Calu3 (cell line): Measurements from ENCODE around the gene MYO10. TPM values are rescaled to one million over a fixed set of nuclear protein-coding genes. Genes with fewer than 3 reads are reported as not detected.

Experiments used
- BruUV-seq: library from RNA; stranded (reverse); fragments of 400-500 nt; replicated peaks from 2 replicates; lab custom pipeline; 2021; lab: Mats Ljungman, UMichigan
- CTCF ChIA-PET: fragments of 300-600 bp; sonication (Branson Sonifier 250); formaldehyde crosslinking; loops from one replicate; lab custom pipeline; 2022; ENCODE audit warnings: antibody characterized with exemption; lab: Charles Lee
- DNase-seq: peaks from one replicate; pipeline ENCODE4 v3.0.0; 2022
- H3K27ac Mint-ChIP-seq: one replicate; pipeline ENCODE4 v1.8.0; 2022; ENCODE audit warnings: mixed read lengths; ENCODE audit not compliant: unreplicated experiment
- H3K27me3 Mint-ChIP-seq: one replicate; pipeline ENCODE4 v1.8.0; 2022; ENCODE audit warnings: mixed read lengths; ENCODE audit not compliant: unreplicated experiment
- H3K36me3 Mint-ChIP-seq: one replicate; pipeline ENCODE4 v1.8.0; 2022; ENCODE audit warnings: mild to moderate bottlenecking, moderate library complexity, mixed read lengths; ENCODE audit not compliant: insufficient read depth, unreplicated experiment
- H3K4me1 Mint-ChIP-seq: one replicate; pipeline ENCODE4 v1.8.0; 2022; ENCODE audit warnings: mild to moderate bottlenecking, low read depth, mixed read lengths; ENCODE audit not compliant: unreplicated experiment
- H3K4me3 Mint-ChIP-seq: one replicate; pipeline ENCODE4 v1.8.0; 2022; ENCODE audit warnings: mild to moderate bottlenecking, low read depth, moderate library complexity, mixed read lengths; ENCODE audit not compliant: unreplicated experiment
- H3K9me3 Mint-ChIP-seq: one replicate; pipeline ENCODE4 v1.8.0; 2022; ENCODE audit warnings: low read depth, mixed read lengths; ENCODE audit not compliant: unreplicated experiment
- CTCF ChIP-seq: fragments of 200-600 bp; IDR thresholded peaks from one replicate; pipeline ENCODE4 v1.8.0; 2022; ENCODE audit warnings: antibody characterized with exemption; ENCODE audit not compliant: unreplicated experiment
- intact Hi-C: fragments of 100-400 bp; cut with micrococcal nuclease; formaldehyde crosslinking; loops from one replicate; pipeline ENCODE4 v1.10.0; 2022; ENCODE audit not compliant: unreplicated experiment
- total RNA-seq: library from RNA; stranded (reverse); gene quantifications from 2 replicates; pipeline ENCODE4 v1.2.3, GENCODE V29; 2022

The MYO10 gene
- total RNA-seq, 1 experiment from 2014 or later: 101 TPM

DNA sequence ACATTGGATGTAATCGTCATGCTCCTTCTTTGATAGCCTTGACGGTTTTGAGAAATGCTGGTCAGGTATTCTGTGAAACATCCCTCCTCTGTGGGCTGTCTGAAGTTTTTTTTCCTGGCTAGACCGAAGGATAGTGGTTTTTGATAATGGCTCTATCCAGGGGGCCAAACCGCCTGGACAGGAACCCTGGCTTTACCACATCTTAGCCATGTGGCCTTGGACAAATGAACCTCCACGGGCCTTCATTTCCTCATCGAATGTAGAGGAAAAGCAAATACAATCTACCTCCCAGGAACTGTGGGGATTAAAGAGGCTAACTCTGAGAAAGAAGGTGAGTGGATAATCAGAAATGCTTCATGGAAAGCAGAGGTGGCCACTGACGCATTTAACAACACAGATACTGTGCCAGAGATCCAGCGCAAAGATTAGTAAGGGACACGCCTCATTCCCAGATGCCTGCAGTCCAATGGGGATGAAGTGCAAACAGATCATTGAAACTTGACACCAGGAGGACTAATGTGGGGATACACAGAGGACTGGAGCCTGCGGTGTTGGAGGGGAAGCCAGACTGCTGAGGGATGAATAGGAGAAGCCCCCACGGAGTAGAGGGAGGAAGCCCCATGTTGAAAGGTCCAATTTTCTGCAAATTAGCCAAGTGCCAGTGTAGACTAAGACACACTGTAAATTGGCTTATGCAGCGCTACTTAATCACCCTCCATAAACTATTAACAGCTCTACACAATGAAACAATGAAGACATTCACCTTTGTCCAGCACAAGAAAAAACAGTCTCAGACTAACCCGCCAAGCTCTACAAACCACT lies 41.6 kb downstream of the MYO10 start:
- Mint-ChIP-seq H3K27me3 (no peaks in the 10 kb centered on the region), H3K27ac (peak overlapping the region; percentile 95), H3K9me3 (no peaks in the 10 kb centered on the region), H3K4me1 (peaks cover 79% of the 10 kb centered on the region), H3K4me3 (peak overlapping the region; percentile 63), H3K36me3 (peaks cover 32% of the 10 kb centered on the region)
- intact Hi-C loops: loop anchor here (1.0 to 5.0 kb wide), 4 partner anchors 18 to 295 kb away; no protein-coding TSS in a partner anchor
- DNase-seq: peak; percentile 75
- BruUV-seq: no TSS peak
- no peak for TF ChIP-seq CTCF
- CTCF ChIA-PET: interaction anchor here (0.8 to 1.2 kb wide), 6 partner anchors 9 to 295 kb away, joined by 3 to 6 read pairs (median 4); partner anchors contain the start of gene MYO10

- intact Hi-C loops: loop anchor here (5.0 kb wide), 1 partner anchor 154 kb away; no protein-coding TSS in a partner anchor
- no peak for DNase-seq
- Mint-ChIP-seq H3K4me1 (peaks cover 73% of the 10 kb centered on the region), H3K4me3 (no peak overlapping the region), H3K36me3 (peaks cover 19% of the 10 kb centered on the region), H3K9me3 (no peaks in the 10 kb centered on the region), H3K27me3 (no peaks in the 10 kb centered on the region), H3K27ac (peak overlapping the region; percentile 3)
- TF ChIP-seq CTCF: no peak
- CTCF ChIA-PET: no interaction called here
- no TSS peak for BruUV-seq
Observed at GRCh38 chr5:16891033-16891432, 45.1 kb downstream of the MYO10 start.

DNA sequence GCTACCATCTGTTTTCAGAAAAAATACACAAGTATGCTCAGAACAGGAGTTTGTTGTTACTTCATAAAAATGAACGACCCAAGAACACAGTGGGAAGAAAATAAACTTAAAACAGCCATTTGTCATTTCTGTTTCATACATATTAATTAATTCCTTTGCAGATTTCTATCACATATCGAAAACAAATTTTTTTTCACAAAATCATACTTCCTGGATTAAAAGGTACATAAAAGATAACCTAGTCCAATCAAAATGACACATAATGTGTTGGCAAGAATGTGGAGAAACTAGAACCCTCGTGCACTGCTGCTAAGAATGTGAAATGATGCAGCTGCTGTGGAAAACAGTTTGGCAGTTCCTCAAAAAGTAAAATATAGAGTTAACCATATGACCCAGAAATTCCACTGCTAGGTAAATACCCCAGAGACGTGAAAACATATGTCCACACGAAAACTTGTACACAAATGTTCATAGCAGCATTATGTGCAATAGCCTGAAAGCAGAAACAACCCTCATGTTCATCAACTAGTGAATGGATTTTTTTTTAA lies 46.0 kb downstream of the MYO10 start:
- DNase-seq: no peak
- BruUV-seq: no TSS peak
- intact Hi-C loops: loop anchor here (5.0 kb wide), 1 partner anchor 153 kb away; no protein-coding TSS in a partner anchor
- no peak for TF ChIP-seq CTCF
- CTCF ChIA-PET: interaction anchor here (0.6 to 0.7 kb wide), 2 partner anchors 35 to 143 kb away, joined by 3 read pairs; no protein-coding TSS in a partner anchor
- no peak overlapping the region for H3K4me3 Mint-ChIP-seq
- peaks cover 11% of the 10 kb centered on the region for H3K36me3 Mint-ChIP-seq
- no peak overlapping the region for H3K27ac Mint-ChIP-seq
- H3K9me3 Mint-ChIP-seq: no peaks in the 10 kb centered on the region
- no peaks in the 10 kb centered on the region for H3K27me3 Mint-ChIP-seq
- peaks cover 72% of the 10 kb centered on the region for H3K4me1 Mint-ChIP-seq

DNA sequence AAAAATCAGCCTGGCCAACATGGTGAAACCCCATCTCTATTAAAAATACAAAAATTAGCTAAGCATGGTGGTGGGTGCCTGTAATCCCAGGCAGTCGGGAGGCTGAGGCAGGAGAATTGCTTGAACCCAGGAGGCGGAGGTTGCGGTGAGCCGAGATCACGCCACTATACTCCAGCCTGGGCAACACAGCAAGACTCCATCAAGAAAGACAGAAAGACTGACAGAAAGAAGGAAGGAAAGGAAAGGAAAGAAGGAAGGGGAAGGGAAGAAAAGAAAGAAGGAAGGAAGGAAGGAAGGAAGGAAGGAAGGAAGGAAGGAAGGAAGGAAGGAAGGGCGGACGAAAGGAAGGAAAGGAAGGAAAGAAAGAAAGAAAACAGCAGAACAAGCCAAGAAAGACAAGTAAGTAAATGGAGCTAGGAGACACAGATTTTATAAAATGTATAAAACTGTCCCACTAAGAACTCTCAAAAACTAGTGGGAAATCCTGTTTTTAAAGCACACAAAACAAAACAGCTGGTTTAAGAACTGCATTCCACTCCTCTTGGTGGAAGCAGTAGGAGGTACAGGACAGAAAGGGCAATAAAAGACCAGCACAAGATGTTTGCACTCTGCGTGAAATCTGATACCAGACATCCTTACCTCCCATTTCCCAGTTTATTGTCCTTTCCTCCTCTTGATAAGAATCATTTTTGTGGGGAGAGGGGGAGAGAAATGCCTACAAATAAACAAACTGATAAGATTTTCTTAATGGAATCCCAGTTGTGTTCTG lies 46.7 kb downstream of the MYO10 start:
- Mint-ChIP-seq H3K36me3 (peaks cover 6% of the 10 kb centered on the region), H3K4me1 (peaks cover 72% of the 10 kb centered on the region)
- no peak for DNase-seq

More for the DNA sequence above, 46.7 kb downstream of the MYO10 start:
- no peaks in the 10 kb centered on the region for H3K9me3 Mint-ChIP-seq
- peak overlapping the region; percentile 12 for H3K27ac Mint-ChIP-seq
- CTCF ChIA-PET: interaction anchor here (0.6 to 0.7 kb wide), 5 partner anchors 34 to 1414 kb away, joined by 3 to 4 read pairs (median 3); no protein-coding TSS in a partner anchor
- no peak for TF ChIP-seq CTCF
- H3K4me3 Mint-ChIP-seq: peak overlapping the region; percentile 16
- BruUV-seq: no TSS peak
- intact Hi-C loops: no loop called here
- no peaks in the 10 kb centered on the region for H3K27me3 Mint-ChIP-seq
